Loucy (cell line): ENCODE data around the gene VAV3.

Experiments
- EZH2phosphoT487 ChIP-seq: fragments of 200-600 bp; IDR thresholded peaks from 2 replicates; pipeline ENCODE4 v1.6.1; 2018; ENCODE audit warnings: antibody characterized with exemption, mild to moderate bottlenecking, moderate library complexity, borderline replicate concordance
- TF ChIP-seq, protein P1 (sequence below): fragments of 200-600 bp; sonication (generic); conservative IDR thresholded peaks from 2 replicates; pipeline ENCODE4 v1.5.1; 2014; ENCODE audit warnings: mild to moderate bottlenecking, antibody characterized with exemption, low read length

DNA sequence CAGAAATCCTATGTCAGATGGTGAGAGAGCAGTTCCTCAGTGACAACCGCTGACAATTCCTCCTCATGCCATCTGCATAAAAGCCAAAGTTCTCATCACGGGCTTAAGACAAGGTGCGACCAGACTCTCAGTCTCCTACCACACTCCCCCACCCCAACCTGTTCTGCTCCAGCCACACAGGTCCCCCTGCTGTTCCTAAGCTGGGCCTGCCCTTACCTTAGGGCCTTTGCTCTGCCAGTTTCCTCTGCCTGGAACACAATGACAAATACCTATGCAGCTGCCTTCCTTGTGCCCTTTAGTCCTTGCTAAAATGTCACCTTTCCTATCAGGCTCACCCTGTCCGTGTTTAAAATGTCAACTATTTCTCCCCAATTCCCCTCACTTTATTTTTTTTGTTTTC, 441.9 kb downstream of the VAV3 start:
- TF ChIP-seq, protein P1, sequence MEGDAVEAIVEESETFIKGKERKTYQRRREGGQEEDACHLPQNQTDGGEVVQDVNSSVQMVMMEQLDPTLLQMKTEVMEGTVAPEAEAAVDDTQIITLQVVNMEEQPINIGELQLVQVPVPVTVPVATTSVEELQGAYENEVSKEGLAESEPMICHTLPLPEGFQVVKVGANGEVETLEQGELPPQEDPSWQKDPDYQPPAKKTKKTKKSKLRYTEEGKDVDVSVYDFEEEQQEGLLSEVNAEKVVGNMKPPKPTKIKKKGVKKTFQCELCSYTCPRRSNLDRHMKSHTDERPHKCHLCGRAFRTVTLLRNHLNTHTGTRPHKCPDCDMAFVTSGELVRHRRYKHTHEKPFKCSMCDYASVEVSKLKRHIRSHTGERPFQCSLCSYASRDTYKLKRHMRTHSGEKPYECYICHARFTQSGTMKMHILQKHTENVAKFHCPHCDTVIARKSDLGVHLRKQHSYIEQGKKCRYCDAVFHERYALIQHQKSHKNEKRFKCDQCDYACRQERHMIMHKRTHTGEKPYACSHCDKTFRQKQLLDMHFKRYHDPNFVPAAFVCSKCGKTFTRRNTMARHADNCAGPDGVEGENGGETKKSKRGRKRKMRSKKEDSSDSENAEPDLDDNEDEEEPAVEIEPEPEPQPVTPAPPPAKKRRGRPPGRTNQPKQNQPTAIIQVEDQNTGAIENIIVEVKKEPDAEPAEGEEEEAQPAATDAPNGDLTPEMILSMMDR, result no peak
- TF ChIP-seq EZH2phosphoT487, result no peak
